ENCODE results near the gene TNNC1.

The TNNC1 gene

GRCh38 chr3:52428151-52429005 is 25.5 kb downstream of the TNNC1 start:
- peak; percentile 71 for DNase-seq

GRCh38 chr3:52423173-52423572 is 30.7 kb downstream of the TNNC1 start:
- no peak for DNase-seq

- DNase-seq: no peak
Measured at GRCh38 chr3:52422669-52423068, 31.2 kb downstream of the TNNC1 start.

GRCh38 chr3:52420388-52420787 is 33.5 kb downstream of the TNNC1 start:
- no peak for DNase-seq

GRCh38 chr3:52415800-52416199 is 38.0 kb downstream of the TNNC1 start:
- no peak for DNase-seq

GRCh38 chr3:52408466-52408865 is 45.4 kb downstream of the TNNC1 start:
- no peak for DNase-seq

GRCh38 chr3:52407779-52408178 is 46.1 kb downstream of the TNNC1 start:
- no peak for DNase-seq

- DNase-seq: no peak
Measured at GRCh38 chr3:52406791-52407510, 46.9 kb downstream of the TNNC1 start.

GRCh38 chr3:52406231-52406661 is 47.6 kb downstream of the TNNC1 start:
- DNase-seq: no peak

- peak; percentile 87 for DNase-seq
Measured at GRCh38 chr3:52405601-52406110, 48.2 kb downstream of the TNNC1 start.

GRCh38 chr3:52405066-52405465 is 48.8 kb downstream of the TNNC1 start:
- DNase-seq: no peak

GRCh38 chr3:52404391-52404790 is 49.5 kb downstream of the TNNC1 start:
- DNase-seq: no peak

- DNase-seq: no peak
Measured at GRCh38 chr3:52403955-52404354, 49.9 kb downstream of the TNNC1 start.

- no peak for DNase-seq
Measured at GRCh38 chr3:52403271-52403841, 50.5 kb downstream of the TNNC1 start.

GRCh38 chr3:52402706-52403270 is 51.1 kb downstream of the TNNC1 start:
- no peak for DNase-seq

GRCh38 chr3:52402101-52402521 is 51.7 kb downstream of the TNNC1 start:
- DNase-seq: no peak

GRCh38 chr3:52401551-52401950 is 52.3 kb downstream of the TNNC1 start:
- no peak for DNase-seq

Measured in hematopoietic multipotent progenitor cell treated with erythropoietin and hydrocortisone succinate and interleukin-3 and kit ligand, for 8 days (in vitro differentiated cells).